M059J (cell line): ENCODE results near the gene ATOH8. TPM values are rescaled to one million over a fixed set of nuclear protein-coding genes. Genes with fewer than 3 reads are reported as not detected.
"Not testable (repeated sequence)": the region's sequence is repeated elsewhere in the genome, so short reads cannot be mapped to it uniquely, and the experiment has no call there.

ENCODE experiments used
- DNase-seq: peaks from one replicate; pipeline ENCODE4 v3.0.0-alpha.2; 2012; ENCODE audit warnings: low read depth
- total RNA-seq: library from RNA; depleted of rRNA; stranded (reverse); fragments of >200 nt; shearing (Covaris generic); gene quantifications from 2 replicates; pipeline ENCODE4 v1.2.3, GENCODE V29; 2014; rRNA removed

Gene ATOH8, protein sequence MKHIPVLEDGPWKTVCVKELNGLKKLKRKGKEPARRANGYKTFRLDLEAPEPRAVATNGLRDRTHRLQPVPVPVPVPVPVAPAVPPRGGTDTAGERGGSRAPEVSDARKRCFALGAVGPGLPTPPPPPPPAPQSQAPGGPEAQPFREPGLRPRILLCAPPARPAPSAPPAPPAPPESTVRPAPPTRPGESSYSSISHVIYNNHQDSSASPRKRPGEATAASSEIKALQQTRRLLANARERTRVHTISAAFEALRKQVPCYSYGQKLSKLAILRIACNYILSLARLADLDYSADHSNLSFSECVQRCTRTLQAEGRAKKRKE
- total RNA-seq: 21.4 and 43.0 TPM in 2 replicates

DNA sequence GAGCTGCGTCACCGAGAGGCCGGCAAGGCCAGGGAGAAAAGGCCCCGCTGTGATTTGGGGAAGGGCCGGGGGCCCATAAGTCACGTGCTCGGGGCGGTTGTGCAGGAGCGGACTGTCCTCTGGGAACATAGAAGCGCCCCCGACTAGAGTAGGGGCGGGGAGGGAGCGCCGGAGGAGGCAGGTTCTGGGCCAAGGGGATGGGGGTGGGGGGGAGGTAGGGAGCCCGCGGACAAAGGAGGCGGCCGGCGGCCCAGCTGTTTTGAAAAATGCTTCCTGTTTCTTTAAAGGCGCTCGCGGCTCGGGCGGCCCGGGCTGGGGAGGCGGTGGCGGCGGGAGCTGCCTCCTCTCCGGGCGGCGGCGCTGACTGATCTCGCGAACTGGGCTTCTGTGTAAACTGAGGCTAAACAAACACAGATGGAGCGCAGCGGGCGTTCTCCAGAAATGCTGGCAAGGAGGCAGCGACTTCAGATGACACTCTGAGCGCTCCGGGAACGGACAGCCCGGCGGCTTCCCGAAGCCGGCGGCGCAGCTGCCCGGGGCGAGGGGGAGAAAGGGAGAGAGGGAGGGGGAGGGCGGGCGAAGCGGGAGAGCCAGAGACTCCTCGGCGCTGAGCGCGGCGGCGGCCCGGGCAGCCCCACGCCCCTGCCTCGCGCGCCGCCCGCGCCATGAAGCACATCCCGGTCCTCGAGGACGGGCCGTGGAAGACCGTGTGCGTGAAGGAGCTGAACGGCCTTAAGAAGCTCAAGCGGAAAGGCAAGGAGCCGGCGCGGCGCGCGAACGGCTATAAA is at the start of gene ATOH8:
Gene ATOH8 (plus strand): TSS at position 467 of the 788 bp plus-strand sequence. CDS start 199 bp downstream, at position 666.
- peak; percentile 54 for DNase-seq

DNA sequence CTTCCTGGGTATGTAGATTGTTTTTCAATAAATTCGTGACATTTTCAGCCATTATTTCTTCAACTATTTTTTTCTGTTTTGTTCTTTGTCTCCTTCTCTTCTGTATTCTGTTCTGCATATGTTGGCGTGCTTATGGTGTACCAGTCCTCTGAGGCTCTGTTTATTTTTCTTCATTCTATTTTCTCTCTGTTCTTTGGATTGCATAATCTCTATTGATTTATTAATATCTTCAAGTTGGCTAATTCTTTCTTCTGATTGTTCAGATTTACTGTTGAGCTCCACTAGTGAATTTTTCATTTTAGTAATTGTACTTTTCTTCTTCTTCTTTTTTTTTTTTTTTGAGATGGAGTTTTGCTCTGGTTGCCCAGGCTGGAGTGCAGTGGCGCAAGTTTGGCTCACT is 49.8 kb upstream of the ATOH8 start:
- DNase-seq: no peak

DNA sequence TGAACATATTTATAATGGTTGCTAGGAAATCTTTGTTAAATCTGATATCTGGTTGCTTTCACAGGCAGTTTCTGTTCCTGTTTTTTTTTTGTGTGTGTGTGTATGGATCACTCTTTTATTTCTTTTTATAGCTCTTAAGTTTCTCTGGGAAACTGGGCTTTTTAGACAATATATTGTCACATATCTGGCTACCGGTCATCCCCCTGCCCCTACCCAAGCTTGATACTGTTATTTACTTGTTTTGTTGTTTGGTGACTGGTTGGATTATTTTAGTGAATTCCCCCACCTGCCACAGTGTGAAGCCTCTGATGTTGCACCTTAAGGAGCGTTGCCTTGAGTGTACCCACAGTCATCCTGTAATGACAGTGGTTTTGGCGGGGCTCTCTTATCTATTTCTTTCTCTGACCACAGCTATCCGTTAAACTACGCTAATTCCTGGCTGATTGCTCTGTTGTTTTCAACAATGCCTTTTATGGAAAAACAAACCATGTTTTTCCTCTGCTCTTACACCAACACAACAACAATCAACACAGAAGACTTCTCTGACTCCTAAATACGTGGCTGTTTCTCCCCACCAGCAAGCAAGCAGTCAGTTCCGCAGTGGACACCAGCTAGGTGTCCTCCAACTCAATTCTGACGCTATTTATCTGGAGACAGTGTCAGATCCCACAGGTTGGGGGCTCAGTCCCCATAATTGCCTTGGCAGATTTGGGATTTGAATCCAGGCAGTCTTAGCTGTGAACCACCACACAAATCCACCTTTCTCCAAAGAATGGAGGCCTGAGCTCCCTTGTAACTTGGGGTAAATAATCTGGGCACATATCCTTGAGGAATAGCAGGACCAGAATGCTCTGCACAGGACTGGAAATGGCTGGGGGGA is 48.8 kb upstream of the ATOH8 start:
- DNase-seq: peak; percentile 37

DNA sequence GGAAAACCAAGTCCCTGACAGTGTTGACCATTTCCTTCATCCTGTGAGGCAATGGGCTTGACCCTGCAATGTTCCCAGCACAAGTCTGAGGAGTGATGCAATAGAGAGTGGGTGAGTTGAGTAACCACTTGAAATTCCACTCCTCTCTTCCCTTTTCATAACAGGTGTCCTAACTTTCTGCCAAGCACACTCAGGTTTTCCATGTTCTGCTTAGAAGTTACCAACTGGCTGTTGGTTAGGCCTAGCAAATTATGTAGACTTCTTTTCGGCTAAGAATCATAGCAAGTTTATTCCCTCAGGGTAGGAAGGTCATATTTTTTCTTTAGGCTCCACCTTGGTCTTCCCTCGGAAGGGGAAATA is 48.1 kb upstream of the ATOH8 start:
- peak; percentile 85 for DNase-seq

DNA sequence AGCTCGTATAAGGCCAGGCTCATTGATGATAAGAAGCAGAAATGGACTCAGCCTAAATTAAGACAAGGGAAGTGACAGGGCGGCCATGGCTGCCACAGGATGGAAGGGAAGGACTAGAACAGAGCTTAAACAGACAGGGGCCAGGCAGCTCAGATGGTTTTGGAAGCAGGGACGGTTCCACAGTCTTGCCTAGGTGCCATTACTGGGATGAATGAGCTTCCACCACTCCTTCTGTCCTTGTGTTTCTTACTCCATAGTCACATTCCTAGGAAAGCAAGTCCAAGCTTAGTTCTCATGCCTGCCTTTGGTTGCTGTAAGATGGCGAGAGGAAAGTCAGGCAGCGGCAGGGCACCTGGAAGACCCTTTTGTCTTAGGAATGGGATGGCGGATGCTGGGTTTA is 47.7 kb upstream of the ATOH8 start:
- no peak for DNase-seq

DNA sequence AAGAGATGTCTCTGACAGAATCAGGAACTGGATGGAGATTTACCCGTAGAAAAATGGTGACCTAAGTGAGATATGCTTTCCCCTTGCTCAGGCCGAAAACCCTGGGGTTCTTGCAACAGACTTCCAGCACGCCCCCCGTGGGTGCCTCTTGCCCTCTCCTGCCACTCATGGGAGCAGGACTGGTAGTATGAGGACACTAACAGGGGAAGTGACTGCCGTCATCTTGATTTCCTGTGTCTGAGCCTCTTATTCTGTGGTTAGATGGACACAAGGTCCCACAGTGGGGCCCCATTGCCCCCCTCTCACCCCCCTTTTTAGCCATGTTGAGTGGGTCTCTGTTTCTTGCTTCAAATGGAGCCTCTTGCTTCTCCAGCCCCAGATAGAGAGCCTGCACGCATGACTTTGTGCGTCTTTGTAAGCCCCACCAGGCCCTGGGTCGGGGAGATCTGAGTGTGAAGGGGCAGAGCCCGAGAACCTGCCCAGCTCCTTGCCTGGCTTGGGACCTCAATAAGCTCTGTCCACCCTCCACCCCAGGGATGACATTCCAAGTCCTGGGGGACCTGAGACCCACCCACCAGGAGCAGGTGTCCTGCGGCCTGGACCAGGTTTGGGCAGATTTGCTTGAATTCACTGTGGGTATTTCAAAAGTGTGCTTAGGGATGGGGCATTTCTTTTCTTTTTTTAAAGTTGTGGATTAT is 47.0 kb upstream of the ATOH8 start:
- no peak for DNase-seq

DNA sequence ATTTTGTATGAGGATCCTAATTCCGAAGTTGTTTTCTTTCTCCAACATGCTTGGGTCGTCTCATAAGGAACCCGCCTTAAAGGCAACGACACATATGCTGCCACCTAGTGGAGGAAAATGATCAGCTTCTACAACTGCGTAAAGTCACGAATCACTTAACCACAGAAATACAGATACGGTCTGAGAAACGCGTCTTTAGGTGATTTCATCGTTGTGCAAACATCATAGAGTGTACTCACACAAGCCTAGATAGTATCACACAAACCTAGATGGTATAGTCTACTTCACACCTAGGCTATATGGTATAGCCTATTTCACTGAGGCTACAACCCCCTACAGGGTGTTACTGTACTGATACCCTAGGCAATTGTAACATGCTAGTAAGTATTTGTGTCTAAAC is 46.5 kb upstream of the ATOH8 start:
- peak; percentile 80 for DNase-seq

DNA sequence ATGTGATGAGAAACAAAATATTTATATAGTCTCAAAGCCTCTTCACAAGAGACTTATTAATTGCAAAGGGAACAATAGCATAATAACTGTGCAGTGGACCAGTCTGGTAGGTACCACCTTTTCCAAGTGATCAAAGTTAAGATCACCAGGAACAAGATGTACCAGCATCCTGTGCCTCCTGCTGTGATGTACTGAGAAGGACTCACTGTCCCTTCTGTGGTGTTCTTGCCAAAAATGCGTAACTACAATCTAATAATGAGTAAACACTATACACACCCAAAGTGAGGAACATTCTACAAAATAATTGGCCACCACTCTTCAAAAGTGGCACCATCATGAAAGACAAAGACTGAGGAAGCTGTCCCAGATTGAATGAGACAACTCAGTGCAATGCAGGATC is 45.1 kb upstream of the ATOH8 start:
- no peak for DNase-seq

DNA sequence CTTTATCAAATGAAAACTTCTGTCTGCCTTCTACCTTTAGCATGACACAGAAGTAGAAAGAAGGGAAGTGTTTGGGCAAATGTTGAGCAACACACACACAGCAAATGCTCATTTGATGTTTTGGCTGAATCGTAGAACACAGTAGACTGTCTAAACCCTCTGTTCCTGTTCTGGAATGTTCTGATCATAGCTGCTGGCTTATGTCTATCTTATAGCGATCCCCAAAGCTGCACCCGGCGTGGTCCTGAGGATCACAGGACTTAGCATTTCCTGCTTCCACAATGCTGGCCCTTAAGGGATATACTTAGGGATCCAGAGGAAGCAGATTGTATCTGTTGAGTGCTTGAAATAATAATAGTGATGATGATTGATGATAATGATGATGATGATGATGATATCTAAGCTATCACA is 44.4 kb upstream of the ATOH8 start:
- DNase-seq: no peak

DNA sequence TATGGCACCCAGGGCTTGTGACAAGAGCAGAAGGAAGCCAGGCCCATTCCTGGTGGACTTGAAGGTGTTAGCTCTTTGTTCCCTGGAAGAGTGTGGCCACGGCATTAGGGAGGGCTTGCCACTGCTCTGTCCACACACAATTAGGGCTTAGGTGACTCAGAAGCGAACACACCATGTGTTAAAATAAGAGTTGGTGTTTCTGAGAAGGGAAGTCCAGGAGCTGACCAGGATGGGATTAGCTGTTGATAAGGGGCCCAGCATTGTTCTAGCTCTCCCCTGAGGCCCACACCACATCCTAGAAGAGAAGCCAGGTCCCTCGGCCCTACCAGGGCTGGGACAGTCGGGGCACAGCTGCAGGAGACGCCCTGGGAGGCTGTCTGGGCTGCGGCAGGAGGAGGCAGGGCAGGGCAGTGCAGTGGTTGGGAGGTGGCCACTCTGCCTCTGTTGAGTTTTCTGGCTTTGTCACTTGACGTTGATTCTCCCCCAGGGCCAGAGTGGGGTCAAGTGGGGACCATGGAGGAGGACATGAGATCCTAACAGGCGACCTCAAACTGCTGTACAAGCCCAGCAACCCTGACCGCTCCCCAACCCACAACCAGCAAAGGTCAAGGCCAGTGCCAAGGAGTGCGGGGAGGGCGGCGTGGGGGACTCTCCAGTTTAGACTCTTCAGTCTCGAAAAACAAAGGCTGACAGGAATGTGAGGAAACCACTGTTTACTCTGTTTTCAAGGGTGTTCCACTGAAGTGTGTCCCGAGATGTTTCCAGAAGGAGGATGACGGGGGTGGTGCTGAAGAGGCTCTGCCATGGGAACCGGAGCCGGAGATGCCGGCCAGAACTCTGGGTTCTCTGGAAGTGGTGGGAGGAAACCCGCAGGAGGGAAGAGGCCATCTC is 42.9 kb upstream of the ATOH8 start:
- DNase-seq: no peak

DNA sequence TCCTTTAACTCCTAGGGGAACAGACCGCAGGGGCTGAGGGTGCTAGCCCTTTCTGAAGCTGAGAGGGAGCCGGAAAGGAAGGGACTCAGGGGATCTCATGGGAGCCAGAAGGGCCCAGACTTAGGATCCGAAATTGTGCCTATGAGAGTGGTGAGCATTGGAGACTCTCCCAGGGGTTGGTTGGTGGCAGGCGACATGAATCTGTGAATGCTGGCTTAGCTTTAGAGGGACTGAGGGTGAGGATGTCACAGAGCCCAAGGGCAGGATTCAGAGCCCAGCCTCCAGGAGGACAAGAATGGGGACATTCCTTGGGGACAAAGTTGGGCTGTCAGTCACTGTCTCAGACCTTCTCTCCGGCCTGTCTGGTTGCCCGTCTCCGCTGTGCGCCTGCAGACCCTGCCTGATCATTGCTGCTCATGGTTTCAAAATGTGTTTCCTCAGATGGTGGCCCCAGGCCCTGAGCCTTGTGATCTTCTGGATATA is 42.2 kb upstream of the ATOH8 start:
- no peak for DNase-seq

DNA sequence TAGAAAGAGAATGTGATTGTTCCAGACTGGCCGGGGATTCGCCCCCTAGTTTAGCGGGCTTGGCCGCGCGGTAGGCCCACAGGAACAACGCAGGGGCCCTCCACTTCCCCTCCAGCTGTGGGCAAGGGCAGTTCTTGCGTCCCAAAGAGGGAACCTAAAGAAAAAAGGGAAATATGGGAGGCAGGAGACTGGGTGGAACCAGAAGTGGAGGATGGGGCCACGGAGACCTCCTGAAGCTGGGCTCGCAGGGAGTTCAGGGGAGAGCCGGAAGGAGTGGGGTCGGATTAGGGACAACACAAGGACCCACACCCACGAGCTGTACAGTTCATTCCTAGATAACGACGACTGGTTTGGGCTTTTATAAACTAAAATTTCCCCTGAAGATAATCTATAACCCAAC is 41.5 kb upstream of the ATOH8 start:
- no peak for DNase-seq

DNA sequence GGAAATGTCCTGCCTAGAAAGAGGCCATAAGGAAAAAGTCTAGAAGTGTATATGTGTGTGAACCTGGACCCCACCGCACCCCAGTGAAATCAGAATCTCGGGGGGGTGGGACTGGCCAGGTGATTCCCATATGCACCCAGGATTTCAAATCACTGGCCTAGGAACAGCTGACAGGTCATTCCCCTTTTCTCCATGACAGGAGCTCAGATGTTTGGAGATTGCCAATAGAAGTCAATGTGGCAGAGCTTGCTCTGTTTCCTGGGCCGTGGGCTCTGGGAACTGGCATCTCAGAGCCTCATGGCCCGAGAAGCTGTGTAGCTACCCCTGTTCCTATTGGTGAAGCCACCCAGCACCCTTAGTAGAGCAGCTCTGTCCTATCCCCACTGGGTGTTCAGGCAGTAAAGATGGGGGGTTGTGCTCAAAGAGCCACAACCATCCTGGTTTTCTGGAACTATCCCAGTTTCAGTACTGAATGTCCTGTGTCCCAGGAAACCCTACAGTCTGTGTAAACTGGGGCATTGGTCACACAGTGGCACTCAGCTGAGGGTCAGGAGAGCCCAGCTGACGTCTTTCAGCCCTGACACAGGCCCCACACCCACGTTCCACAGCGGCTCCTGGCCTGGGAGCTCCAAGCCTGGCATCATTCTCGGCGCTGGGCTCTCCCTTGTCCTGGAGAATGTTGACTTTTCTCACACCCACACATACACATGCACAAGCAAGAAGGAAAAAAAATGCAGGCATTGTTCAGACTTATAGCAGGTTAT is 40.8 kb upstream of the ATOH8 start:
- no peak for DNase-seq

DNA sequence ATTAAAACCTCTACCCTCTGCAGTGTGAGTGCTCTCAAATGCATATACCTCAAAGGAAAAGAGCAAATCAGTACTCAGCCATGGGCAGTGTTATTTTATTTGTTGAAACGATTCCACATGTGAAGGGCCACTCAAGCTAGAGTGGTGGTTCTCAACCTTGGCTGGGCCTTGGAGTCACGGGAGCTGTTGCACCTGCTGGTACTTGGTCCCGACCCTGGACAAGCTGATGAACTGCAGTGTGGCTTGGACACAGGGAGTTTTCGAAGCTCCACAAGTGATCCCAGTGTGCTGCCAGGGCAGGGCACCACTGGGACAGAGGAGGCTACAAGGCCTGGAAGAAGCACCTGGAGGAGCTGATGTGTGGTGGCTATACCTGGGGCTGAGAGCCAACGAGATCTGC is 40.0 kb upstream of the ATOH8 start:
- DNase-seq: no peak

DNA sequence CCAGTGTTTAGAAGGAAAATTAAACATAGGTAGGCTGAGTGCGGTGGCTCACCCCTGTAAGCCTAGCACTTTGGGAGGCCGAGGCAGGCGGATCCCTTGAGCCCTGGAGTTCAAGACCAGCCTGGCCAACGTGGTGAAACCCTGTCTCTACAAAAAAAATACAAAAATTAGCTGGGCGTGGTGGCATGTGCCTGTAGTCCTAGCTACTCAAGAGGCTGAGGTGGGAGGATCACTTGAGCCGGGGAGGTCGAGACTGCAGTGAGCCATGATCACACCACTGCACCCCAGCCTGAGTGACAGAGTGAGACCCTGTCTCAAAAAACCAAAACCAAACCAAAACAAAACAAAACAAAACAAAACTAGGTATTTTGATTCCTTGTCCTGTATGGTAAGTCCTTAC is 39.4 kb upstream of the ATOH8 start:
- DNase-seq: not testable (repeated sequence)

DNA sequence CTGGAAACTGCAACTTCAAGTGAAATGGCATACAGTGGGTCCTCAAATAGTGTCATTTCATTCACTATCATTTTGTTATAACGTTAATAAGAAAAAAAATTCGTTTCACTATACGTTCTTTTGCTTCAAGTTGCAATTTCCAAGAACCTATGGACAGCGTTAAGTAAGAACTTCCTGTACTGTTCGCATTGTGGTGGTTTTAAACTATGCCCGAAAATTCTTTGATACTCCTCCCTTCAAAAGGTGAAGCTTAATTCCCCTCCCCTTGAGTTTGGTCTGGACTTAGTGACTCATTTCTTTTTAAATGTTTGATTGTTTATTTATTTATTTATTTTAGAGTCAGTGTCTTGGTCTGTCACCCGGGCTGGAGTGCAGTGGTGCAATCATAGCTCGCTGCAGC is 39.0 kb upstream of the ATOH8 start:
- no peak for DNase-seq

DNA sequence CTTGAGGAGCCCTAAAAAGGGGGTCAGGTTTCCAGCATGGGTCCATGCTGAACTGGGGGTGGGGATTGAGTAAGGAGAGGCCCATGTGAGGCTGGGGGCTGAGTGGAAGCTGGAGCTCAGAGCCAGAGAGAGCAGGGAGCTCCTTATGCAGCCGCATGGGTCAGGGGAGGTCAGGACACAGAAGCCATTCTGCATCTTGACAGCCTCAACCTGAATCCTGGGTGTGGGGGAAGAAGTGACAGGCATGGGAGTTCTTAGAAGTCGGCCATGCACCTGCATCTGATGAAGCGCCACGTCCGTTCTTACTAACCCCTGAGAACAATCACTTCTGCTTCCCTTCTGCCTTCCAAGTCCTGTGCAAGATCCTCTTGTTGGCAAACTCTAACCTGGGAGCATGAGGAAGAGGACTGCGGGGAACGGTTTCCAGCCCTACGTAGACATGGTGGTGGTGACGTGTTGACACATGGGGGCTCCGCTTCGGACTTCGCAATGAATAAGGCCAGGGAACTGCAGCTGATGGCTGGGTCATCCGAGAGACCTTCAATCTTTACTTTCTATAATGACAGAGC is 37.4 kb upstream of the ATOH8 start:
- DNase-seq: no peak

DNA sequence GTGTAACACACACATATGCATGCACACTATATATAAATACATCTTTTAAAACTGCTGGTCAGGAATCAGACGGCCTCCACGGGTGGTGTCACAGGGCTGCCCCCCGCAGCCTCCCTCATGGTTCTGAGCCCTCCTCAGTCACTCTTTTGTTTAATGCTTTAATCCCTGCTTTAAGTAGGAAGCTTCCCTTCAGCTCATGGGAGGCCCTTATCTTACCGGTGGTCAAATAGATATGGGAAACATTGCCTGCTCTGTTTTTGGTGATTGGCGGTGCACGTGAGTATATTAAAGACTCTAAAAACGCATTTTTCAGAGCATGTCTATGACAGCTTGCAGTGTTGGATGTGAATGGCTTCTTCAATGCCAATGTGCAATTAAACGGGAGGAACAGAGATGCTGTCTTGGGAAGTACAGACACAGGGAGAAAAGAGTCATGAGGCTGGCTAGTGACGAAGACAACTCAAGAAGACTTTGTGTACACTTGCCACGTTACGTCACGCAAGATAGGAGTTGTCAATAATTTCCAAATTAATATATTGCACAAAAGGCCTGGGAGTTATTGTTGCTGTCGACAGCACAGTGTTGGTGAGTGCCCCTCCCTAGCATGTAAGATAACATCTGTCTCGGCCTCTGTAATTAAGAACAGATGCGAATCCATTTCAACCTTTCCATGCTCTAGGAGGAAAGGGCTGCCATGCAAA is 36.3 kb upstream of the ATOH8 start:
- DNase-seq: no peak

DNA sequence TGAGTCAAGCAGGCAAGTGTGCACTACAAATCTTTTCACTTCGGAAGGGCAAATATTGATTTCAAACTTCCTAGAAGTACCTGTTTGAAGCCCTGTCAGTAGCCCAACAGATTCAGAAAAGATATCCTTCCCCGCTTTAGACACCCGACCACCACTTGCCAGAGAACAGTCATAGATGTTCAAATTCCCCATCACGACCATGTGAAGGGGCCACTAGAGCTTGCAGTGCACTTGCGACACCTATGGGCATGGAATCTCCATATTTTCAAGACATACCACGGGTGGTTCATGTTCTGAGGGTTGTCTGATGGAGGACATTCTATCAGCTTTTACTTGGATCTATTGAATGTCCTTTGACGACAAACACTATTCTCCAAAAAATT is 35.8 kb upstream of the ATOH8 start:
- DNase-seq: no peak
